Vagina (tissue), 2 donors: ENCODE measurements around the gene WNK3. TPM values are rescaled to one million over a fixed set of nuclear protein-coding genes. Genes with fewer than 3 reads are reported as not detected.
A peak's percentile ranks its signal among the peaks of the same experiment; 100 is the strongest.

ENCODE experiments used
- DNase-seq, 2 donors: peaks; one replicate each; pipeline ENCODE4 v3.0.0-alpha.2; 2017; ENCODE audit errors: extremely low spot score in 2 of 2
- H3K27ac ChIP-seq: fragments of 200-600 bp; sonication (generic); one replicate; pipeline ENCODE4 v1.5.1; 2019
- H3K27me3 ChIP-seq: fragments of 200-600 bp; sonication (generic); one replicate; pipeline ENCODE4 v1.5.1; 2019
- H3K36me3 ChIP-seq, 2 donors: fragments of 200-600 bp; sonication (generic); one replicate each; pipeline ENCODE4 v1.5.1; 2017 to 2019
- H3K4me1 ChIP-seq: fragments of 200-600 bp; sonication (generic); one replicate; pipeline ENCODE4 v1.5.1; 2019
- H3K4me3 ChIP-seq, 2 donors: fragments of 200-600 bp; sonication (generic); 1 replicate in 1 of 2; 2 replicates in 1 of 2; pipeline ENCODE4 v1.5.1; 2016 to 2019
- H3K9me3 ChIP-seq: fragments of 200-600 bp; sonication (generic); one replicate; pipeline ENCODE4 v1.5.1; 2019
- POLR2A ChIP-seq, 2 donors: fragments of 450-650 bp; IDR thresholded peaks; one replicate each; pipeline ENCODE4 v1.6.1; 2017; ENCODE audit warnings: antibody characterized with exemption in 2 of 2, mild to moderate bottlenecking in 2 of 2, moderate library complexity in 2 of 2
- POLR2AphosphoS5 ChIP-seq, 2 donors: sonication (generic); formaldehyde crosslinking; IDR thresholded peaks; one replicate each; pipeline ENCODE4 v1.9.0; 2017; ENCODE audit warnings: antibody characterized with exemption in 2 of 2, mild to moderate bottlenecking in 2 of 2, low read depth in 1 of 2; ENCODE audit not compliant: insufficient read depth in 1 of 2
- intact Hi-C: fragments of 100-400 bp; cut with DNase I; formaldehyde crosslinking; loops from one replicate; pipeline ENCODE4 v1.15.1; 2023
- total RNA-seq: library from RNA; depleted of rRNA; stranded (reverse); fragments of >200 nt; gene quantifications from one replicate; pipeline ENCODE4 v1.2.3, GENCODE V29; 2016
- TF ChIP-seq, protein P1 (sequence below), 3 experiments: fragments of 450-650 bp in 2 of 3; fragments of 200-600 bp in 1 of 3; sonication (generic) in 1 of 3; IDR thresholded peaks; one replicate each; pipeline ENCODE4 v1.5.1; 2017 to 2019; ENCODE audit warnings: antibody characterized with exemption in 3 of 3, mild to moderate bottlenecking in 2 of 3, moderate library complexity in 2 of 3

The WNK3 gene
- total RNA-seq, 1 donor from 2014 or later = 2.0 TPM

DNA sequence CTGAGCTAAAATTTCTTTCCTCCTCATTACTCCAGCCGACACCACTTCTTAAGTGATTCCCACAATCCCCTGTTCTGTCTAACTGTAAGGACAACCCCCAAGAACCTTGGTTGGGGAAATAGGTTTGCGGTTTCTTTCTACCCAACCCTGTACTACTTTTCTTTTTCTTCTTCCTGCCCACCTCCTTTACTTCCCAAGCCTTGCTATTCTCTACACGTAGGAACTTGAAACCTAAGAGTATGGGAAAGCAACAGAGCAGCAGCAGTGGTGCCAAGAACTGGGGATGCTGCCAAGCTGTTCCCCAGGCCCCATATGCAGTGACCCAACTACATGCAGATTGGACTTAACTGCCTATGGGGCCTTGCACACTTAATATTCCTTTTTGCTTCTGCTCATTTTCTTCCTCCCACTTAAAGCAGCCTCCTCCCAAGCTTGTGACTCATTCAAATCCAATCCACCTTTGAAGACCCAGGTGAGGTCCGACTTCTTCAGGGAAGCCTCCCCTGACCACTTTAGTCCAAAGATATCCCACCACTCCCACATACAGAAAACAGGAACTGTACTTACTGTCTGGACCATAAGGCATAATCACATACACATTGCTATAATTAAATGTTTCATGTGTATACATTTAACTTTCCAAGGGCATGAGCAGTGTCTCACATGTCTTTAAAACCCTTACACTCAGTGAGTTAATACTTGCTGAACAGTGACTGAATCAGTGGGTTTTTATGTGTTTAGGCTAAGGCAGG lies 176.5 kb downstream of the WNK3 start:
- Histone ChIP-seq H3K27me3 (no peaks in the 10 kb centered on the region), H3K4me3 (peak overlapping the region; percentile 68 to 76), H3K27ac (no peak overlapping the region), H3K36me3 (no peaks in the 10 kb centered on the region), H3K4me1 (peaks cover 32% of the 10 kb centered on the region), H3K9me3 (no peaks in the 10 kb centered on the region)
- no peak for DNase-seq
- TF ChIP-seq POLR2A (IDR thresholded peaks at IDR 0.05) (no peak), POLR2AphosphoS5 (IDR thresholded peaks at IDR 0.05; ENCODE audit: insufficient read depth in 1 of 2, low read depth in 1 of 2) (no peak)
- TF ChIP-seq, protein P1, sequence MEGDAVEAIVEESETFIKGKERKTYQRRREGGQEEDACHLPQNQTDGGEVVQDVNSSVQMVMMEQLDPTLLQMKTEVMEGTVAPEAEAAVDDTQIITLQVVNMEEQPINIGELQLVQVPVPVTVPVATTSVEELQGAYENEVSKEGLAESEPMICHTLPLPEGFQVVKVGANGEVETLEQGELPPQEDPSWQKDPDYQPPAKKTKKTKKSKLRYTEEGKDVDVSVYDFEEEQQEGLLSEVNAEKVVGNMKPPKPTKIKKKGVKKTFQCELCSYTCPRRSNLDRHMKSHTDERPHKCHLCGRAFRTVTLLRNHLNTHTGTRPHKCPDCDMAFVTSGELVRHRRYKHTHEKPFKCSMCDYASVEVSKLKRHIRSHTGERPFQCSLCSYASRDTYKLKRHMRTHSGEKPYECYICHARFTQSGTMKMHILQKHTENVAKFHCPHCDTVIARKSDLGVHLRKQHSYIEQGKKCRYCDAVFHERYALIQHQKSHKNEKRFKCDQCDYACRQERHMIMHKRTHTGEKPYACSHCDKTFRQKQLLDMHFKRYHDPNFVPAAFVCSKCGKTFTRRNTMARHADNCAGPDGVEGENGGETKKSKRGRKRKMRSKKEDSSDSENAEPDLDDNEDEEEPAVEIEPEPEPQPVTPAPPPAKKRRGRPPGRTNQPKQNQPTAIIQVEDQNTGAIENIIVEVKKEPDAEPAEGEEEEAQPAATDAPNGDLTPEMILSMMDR (IDR thresholded peaks at IDR 0.05) = no peak
- intact Hi-C loops = no loop called here

DNA sequence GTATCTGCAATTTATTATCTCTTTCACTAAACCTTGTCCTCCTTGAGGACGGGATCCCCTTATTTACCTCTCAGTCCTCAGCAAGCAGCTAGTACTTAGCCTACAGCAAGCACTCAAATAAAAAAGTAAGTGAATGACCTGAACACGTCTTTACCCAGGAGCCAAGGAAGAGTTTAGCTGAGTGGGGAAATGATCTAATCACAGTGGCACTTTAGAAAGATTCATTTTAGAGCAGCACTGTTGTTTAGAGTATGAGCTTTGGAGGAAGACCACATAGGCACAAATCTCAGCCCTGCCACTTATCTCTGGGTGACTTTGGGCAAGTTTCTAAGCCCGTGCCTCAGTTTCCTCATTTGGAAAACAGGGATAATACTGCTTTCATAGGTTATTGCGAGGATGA lies 177.4 kb downstream of the WNK3 start:
- Histone ChIP-seq H3K36me3 (no peaks in the 10 kb centered on the region), H3K9me3 (no peaks in the 10 kb centered on the region), H3K27me3 (no peaks in the 10 kb centered on the region), H3K4me3 (no peak overlapping the region), H3K4me1 (peaks cover 32% of the 10 kb centered on the region), H3K27ac (no peak overlapping the region)
- DNase-seq = no peak
- intact Hi-C loops = no loop called here
- TF ChIP-seq, protein P1 (IDR thresholded peaks at IDR 0.05) = no peak
- no peak for TF ChIP-seq POLR2A (IDR thresholded peaks at IDR 0.05)
- TF ChIP-seq POLR2AphosphoS5 (IDR thresholded peaks at IDR 0.05; ENCODE audit: insufficient read depth in 1 of 2, low read depth in 1 of 2) = no peak

DNA sequence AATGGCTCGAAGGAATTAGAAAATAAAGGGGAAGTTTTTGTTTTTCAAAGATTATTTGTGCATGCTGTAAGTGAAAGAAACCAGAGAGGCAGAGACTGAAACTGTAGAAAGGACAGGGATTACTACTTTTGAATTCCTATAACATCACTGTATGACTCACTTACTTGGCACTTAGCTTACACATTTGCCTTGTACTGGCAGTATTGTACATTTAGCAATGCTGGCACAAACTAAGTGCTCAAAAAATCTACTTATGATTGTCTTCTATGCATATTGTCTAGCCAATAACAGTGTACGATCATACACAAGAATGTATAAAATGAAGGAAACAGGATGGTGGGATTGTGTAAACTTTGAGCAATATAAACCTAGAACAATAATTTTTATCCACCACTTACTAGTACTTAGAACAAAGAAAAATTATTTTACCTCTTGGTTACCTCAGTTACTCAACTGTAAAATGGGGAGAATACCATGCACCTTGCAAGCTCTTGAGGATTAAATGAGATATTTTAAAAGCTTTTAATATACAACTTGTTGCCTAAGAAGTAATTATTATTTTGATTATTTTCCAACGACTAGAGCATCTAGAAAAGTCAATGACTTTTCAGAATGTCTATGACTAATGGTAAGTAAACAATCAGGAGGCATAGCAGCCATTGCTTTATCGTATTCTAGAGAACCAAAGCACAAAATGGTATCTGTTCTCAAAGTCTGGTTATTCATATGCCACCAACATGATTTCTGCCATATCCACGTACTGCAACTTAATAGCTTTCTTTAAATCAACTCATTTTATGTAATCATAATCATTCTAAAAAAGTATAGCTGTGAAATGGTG lies 179.5 kb downstream of the WNK3 start:
- Histone ChIP-seq H3K4me3 (no peak overlapping the region), H3K4me1 (peaks cover 32% of the 10 kb centered on the region), H3K27ac (no peak overlapping the region), H3K27me3 (no peaks in the 10 kb centered on the region), H3K36me3 (no peaks in the 10 kb centered on the region), H3K9me3 (no peaks in the 10 kb centered on the region)
- DNase-seq = no peak
- TF ChIP-seq POLR2AphosphoS5 (IDR thresholded peaks at IDR 0.05; ENCODE audit: insufficient read depth in 1 of 2, low read depth in 1 of 2) = no peak
- intact Hi-C loops = no loop called here

DNA sequence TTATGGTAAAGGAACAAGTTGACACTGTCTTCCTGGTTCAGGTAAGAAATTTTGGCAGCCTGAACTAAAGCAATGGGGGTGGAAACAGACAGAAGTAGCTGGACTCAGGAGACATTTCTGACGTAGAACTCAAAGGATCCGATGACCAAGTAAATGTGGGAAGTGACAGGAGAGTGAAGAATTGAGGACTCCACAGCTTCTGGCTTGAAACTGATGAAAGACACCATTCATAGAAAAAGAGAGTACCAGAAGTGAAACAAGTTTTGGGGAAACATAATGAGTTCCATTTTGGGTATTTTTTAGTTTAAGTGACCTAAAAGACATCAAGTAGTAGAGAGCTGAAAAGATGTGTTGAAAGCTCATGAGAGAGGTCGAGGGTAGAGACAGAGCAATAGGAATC lies 180.5 kb downstream of the WNK3 start:
- no peak for DNase-seq
- H3K4me1 ChIP-seq = peaks cover 32% of the 10 kb centered on the region
- no peaks in the 10 kb centered on the region for H3K27me3 ChIP-seq
- TF ChIP-seq POLR2A (IDR thresholded peaks at IDR 0.05) (no peak), POLR2AphosphoS5 (IDR thresholded peaks at IDR 0.05; ENCODE audit: insufficient read depth in 1 of 2, low read depth in 1 of 2) (no peak)
- TF ChIP-seq, protein P1 (IDR thresholded peaks at IDR 0.05) = no peak
- H3K27ac ChIP-seq = no peak overlapping the region
- intact Hi-C loops = no loop called here
- H3K9me3 ChIP-seq = no peaks in the 10 kb centered on the region
- no peak overlapping the region for H3K4me3 ChIP-seq
- H3K36me3 ChIP-seq = no peaks in the 10 kb centered on the region

DNA sequence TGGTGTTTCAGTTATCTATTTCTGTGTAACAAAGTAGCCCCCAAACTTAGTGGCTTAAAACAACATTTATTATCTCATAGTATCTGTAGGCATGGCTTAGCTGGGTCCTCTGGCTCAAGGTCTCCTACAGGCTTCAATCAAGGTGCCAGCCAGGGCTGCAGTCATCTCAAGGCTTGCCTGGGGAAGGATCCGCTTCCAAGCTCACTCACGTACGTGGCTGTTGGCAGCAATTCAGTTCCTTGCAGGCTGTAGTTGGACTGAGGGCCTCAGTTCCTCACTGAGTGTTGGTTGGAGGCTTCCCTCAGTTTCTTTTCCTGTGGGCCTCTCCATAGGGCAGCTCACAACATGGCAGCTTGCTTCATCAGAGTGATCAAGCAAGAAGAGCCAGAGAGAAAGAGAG lies 184.1 kb downstream of the WNK3 start:
- H3K27ac ChIP-seq = no peak overlapping the region
- intact Hi-C loops = no loop called here
- no peaks in the 10 kb centered on the region for H3K36me3 ChIP-seq
- no peak overlapping the region for H3K4me3 ChIP-seq
- no peaks in the 10 kb centered on the region for H3K9me3 ChIP-seq
- TF ChIP-seq, protein P1 (IDR thresholded peaks at IDR 0.05) = no peak
- TF ChIP-seq POLR2A (IDR thresholded peaks at IDR 0.05) (no peak), POLR2AphosphoS5 (IDR thresholded peaks at IDR 0.05; ENCODE audit: insufficient read depth in 1 of 2, low read depth in 1 of 2) (no peak)
- DNase-seq = no peak
- H3K27me3 ChIP-seq = no peaks in the 10 kb centered on the region
- H3K4me1 ChIP-seq = peaks cover 9% of the 10 kb centered on the region
